ENCODE results near the gene ACP4. TPM values are rescaled to one million over a fixed set of nuclear protein-coding genes. Genes with fewer than 3 reads are reported as not detected.

The ACP4 gene
- total and polyA plus RNA-seq, 2 of the 13 experiments (the other 11 are each of a cell fraction or from before 2014, with no cell fraction given): 0.08 TPM; not detected in 1

DNA sequence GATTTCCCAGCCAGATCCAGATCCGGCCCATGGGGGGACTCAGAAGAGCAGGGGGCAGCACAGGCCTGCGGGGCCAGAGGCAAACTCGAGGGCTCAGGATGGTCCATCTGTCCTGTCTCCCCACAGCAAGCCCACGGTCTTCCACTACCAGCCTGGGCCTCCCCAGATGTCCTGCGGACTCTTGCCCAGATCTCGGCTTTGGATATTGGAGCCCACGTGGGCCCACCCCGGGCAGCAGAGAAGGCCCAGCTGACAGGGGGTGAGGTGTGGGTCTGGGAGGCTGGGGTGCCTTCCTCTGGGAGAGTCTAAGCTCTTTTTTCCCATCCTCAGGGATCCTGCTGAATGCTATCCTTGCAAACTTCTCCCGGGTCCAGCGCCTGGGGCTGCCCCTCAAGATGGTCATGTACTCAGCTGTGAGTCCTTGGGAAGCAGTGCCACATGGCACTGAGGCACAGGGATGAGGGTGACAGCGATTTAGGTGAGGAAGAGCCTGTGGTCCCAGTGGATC, 3.4 kb downstream of the ACP4 start (continued):
- TF ChIP-seq ZBTB21 (CRISPR knock-in tag; IDR thresholded peaks at IDR 0.05): no peak

DNA sequence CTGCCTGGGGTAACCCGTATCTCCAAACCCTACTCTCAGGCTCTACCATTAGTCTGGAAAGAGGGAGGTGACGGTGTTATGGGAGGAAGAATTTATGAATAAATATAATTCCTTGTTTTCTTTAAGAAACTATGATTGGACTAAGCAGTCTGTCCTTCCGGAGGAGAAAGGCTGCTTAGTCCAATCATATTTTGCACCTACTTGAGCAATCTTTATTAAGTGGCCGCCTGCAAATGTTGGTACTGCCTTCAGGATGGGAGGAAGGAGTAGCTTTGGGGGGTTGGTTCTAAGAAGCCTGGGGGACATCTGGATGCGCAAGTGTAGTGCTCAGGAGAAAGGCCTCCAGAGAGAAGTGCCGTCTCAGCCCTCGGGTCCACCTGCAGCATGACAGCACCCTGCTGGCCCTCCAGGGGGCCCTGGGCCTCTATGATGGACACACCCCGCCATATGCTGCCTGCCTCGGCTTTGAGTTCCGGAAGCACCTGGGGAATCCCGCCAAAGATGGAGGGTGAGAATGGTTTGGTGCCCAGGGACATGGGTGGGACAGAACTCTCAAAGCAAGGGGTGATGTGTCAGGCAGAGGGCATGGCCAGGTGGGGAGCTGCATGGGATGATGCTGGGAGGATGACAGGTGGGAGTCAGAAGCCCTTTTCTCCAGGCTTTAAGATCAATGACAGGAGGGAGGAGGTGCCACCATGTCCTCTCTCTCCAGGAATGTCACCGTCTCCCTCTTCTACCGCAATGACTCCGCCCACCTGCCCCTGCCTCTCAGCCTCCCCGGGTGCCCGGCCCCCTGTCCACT, 4.1 kb downstream of the ACP4 start:
- ChIA-PET POLR2A (interaction anchor here (2.6 kb wide), 1 partner anchor 10 kb away, joined by 27 read pairs; no protein-coding TSS in a partner anchor), CTCF (ENCODE audit: low intra/inter-chr PET ratio, low total read pairs) (no interaction called here)
- WGBS (ENCODE audit: low lambda C conversion rate): 73% methylated on average over 15 of the region's 16 CpGs
- ATAC-seq: peak; percentile 7
- no peaks in the 10 kb centered on the region; a peak in 1 of 5 replicates for H3K27me3 ChIP-seq (ENCODE audit: control insufficient read depth in 1 of 2, insufficient read depth in 2 of 2, low read length in 2 of 2)
- in situ Hi-C loops (cut with HindIII; ENCODE audit: extremely low pct_ligation_motif_present, low pct_unique_long_range_greater_than_20kb): loop anchor here (25.0 kb wide), 1 partner anchor 432 kb away; the partner anchor contains the start of gene NAPSA
- H3K79me2 ChIP-seq (ENCODE audit: insufficient read depth, low read length): no peaks in the 10 kb centered on the region
- DNase-seq (ENCODE audit: low spot score): no peak
- H4K20me1 ChIP-seq (ENCODE audit: insufficient read depth, low read length): peaks cover 21% of the 10 kb centered on the region
- no peak overlapping the region for H3K9ac ChIP-seq (ENCODE audit: insufficient read depth, low read depth, low read length)
- H3K36me3 ChIP-seq (replicated peaks in 1 of 2; ENCODE audit: control insufficient read depth in 1 of 2, insufficient read depth in 2 of 2, low read length in 2 of 2): peaks cover 15 to 19% of the 10 kb centered on the region in 2 experiments; a peak in 4 of 5 replicates
- intact Hi-C loops (cut with micrococcal nuclease; ENCODE audit: unreplicated experiment): no loop called here
- H3K4me1 ChIP-seq (ENCODE audit: insufficient read depth, low read length): peaks cover 24% of the 10 kb centered on the region
- H3K9me3 ChIP-seq (ENCODE audit: low read length): no peaks in the 10 kb centered on the region
- no peak for FAIRE-seq
- no peak overlapping the region for H3K27ac ChIP-seq (ENCODE audit: extremely low read length, insufficient read depth, low read length)
- BruUV-seq (replicated peaks): no TSS peak
- no peak overlapping the region for H3K4me3 ChIP-seq (replicated peaks in 1 of 3; ENCODE audit: insufficient read depth in 1 of 3, low read depth in 2 of 3, low read length in 3 of 3)
- H3K4me2 ChIP-seq (ENCODE audit: low read depth, low read length): no peak overlapping the region
- H2AFZ ChIP-seq (ENCODE audit: low read length): no peak overlapping the region
- TF ChIP-seq ZNF326 (CRISPR knock-in tag; IDR thresholded peaks at IDR 0.05; ENCODE audit: borderline replicate concordance): 0 out of 2 replicates have a peak, but pooled peaks have one; percentile 34
- TF ChIP-seq ZFYVE20 (CRISPR knock-in tag; IDR thresholded peaks at IDR 0.05; ENCODE audit: borderline replicate concordance, low read depth): 0 out of 2 replicates have a peak, but pooled peaks have one; percentile 46
- no peak for TF ChIP-seq SRF (IDR thresholded peaks at IDR 0.05; ENCODE audit: low read depth, low read length)
- TF ChIP-seq ZNF143 (CRISPR knock-in tag; IDR thresholded peaks at IDR 0.05): no peak
- TF ChIP-seq, protein P1, sequence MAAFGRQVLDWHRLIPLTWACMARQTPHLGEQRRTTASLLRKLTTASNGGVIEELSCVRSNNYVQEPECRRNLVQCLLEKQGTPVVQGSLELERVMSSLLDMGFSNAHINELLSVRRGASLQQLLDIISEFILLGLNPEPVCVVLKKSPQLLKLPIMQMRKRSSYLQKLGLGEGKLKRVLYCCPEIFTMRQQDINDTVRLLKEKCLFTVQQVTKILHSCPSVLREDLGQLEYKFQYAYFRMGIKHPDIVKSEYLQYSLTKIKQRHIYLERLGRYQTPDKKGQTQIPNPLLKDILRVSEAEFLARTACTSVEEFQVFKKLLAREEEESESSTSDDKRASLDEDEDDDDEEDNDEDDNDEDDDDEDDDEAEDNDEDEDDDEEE (CRISPR knock-in tag; IDR thresholded peaks at IDR 0.05): no peak
- TF ChIP-seq HNF4A (CRISPR knock-in tag; IDR thresholded peaks at IDR 0.05): no peak
- no peak for TF ChIP-seq FOXA1 (IDR thresholded peaks at IDR 0.05)
- TF ChIP-seq FOXA1 (CRISPR knock-in tag; IDR thresholded peaks at IDR 0.05): no peak
- TF ChIP-seq ZNF720 (CRISPR knock-in tag; IDR thresholded peaks at IDR 0.05): no peak
- TF ChIP-seq SCMH1 (CRISPR knock-in tag; IDR thresholded peaks at IDR 0.05; ENCODE audit: borderline replicate concordance): no peak
- TF ChIP-seq ZNF792 (CRISPR knock-in tag; IDR thresholded peaks at IDR 0.05): no peak
- TF ChIP-seq ZNF567 (CRISPR knock-in tag; IDR thresholded peaks at IDR 0.05; ENCODE audit: borderline replicate concordance): no peak
- TF ChIP-seq SRSF1 (optimal IDR thresholded peaks at IDR 0.05; ENCODE audit: low read depth, low read length): peak; percentile 55
- no peak for TF ChIP-seq ZNF747 (CRISPR knock-in tag; IDR thresholded peaks at IDR 0.05; ENCODE audit: borderline replicate concordance)
- no peak for TF ChIP-seq PHF5A (CRISPR knock-in tag; IDR thresholded peaks at IDR 0.05; ENCODE audit: low read depth, unreplicated experiment)
- 0 out of 2 replicates have a peak, but pooled peaks have one; percentile 52 for TF ChIP-seq CHCHD3 (CRISPR knock-in tag; IDR thresholded peaks at IDR 0.05)
- TF ChIP-seq JUND (CRISPR knock-in tag; IDR thresholded peaks at IDR 0.05): no peak
- peak; percentile 19 for TF ChIP-seq HNRNPLL (IDR thresholded peaks at IDR 0.05; ENCODE audit: low read depth, low read length, poor library complexity, severe bottlenecking)
- no peak for TF ChIP-seq SMAD3 (CRISPR knock-in tag; IDR thresholded peaks at IDR 0.05)
- TF ChIP-seq ATF7 (IDR thresholded peaks at IDR 0.05): no peak
- TF ChIP-seq ATF7 (CRISPR knock-in tag; IDR thresholded peaks at IDR 0.05): no peak
- TF ChIP-seq, protein P2, sequence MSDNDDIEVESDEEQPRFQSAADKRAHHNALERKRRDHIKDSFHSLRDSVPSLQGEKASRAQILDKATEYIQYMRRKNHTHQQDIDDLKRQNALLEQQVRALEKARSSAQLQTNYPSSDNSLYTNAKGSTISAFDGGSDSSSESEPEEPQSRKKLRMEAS (IDR thresholded peaks at IDR 0.05): peak; percentile 49; the same call in 1 of the 2 replicates

Measured in HepG2 (cell line).